K562 (cell line): Measurements from ENCODE around the gene NKX2-1. TPM values are rescaled to one million over a fixed set of nuclear protein-coding genes. Genes with fewer than 3 reads are reported as not detected.

Experiments used
- ATAC-seq: fragments of 200-7000 bp; cut with Tn5 transposase; 3 replicates; pipeline ENCODE4 v1.9.1; 2020; ENCODE audit warnings: moderate library complexity
- BruUV-seq: library from RNA; stranded (reverse); fragments of 400-500 nt; replicated peaks from 2 replicates; lab custom pipeline; 2021; lab: Mats Ljungman, UMichigan
- CTCF ChIA-PET: fragments of 300-600 bp; formaldehyde crosslinking; extraction: SDS; loops from one replicate; lab custom pipeline; 2021; ENCODE audit warnings: low intra/inter-chr PET ratio; lab: Yijun Ruan, JAX
- POLR2A ChIA-PET: fragments of 300-600, 350-650 bp; sonication (Branson Sonifier 250); formaldehyde crosslinking; extraction: SDS; loops from one replicate; lab custom pipeline; 2021; ENCODE audit warnings: antibody characterized with exemption, inconsistent platforms; lab: Yijun Ruan, JAX
- DNase-seq, 4 experiments: peaks; one replicate each; pipeline versions ENCODE4 v3.0.0 to v3.0.0-alpha.2; 2011 to 2018; ENCODE audit warnings: low spot score in 3 of 4, mixed read lengths in 3 of 4; ENCODE audit errors: extremely low read depth in 1 of 4
- FAIRE-seq: peaks from 2 replicates; lab custom pipeline; 2011; peaks lifted over from hg19 to GRCh38; lab: Jason Lieb, UNC
- H2AFZ ChIP-seq: 2 replicates; pipeline ENCODE4 v1.6.0; 2011; ENCODE audit warnings: low read depth, low read length, control low read depth, inconsistent platforms
- H3K27ac ChIP-seq: fragments of 200-600 bp; 3 replicates; pipeline ENCODE4 v1.8.0; 2011; ENCODE audit warnings: low read depth, mild to moderate bottlenecking, control low read depth, inconsistent platforms, low read length, moderate library complexity, mixed read lengths; ENCODE audit errors: extremely low read depth
- H3K27me3 ChIP-seq, 2 experiments: fragments of 300-600 bp in 1 of 2; 2 replicates in 1 of 2; 3 replicates in 1 of 2; pipeline versions ENCODE4 v1.6.0 to v1.8.0; 2011; ENCODE audit warnings: inconsistent platforms in 2 of 2, low read length in 2 of 2, mild to moderate bottlenecking in 1 of 2, mixed read lengths in 1 of 2, moderate library complexity in 1 of 2; ENCODE audit not compliant: control insufficient read depth in 2 of 2, insufficient read depth in 2 of 2
- H3K36me3 ChIP-seq: fragments of 300-600 bp; 3 replicates; pipeline ENCODE4 v1.8.0; 2011; ENCODE audit warnings: mild to moderate bottlenecking, low read length, inconsistent platforms; ENCODE audit not compliant: control insufficient read depth, insufficient read depth
- H3K4me1 ChIP-seq, 2 experiments: fragments of 200-600 bp in 1 of 2; replicated peaks in 1 of 2; 2 replicates in 1 of 2; 3 replicates in 1 of 2; pipeline versions ENCODE4 v1.5.1 to v1.8.0; 2011; ENCODE audit warnings: inconsistent platforms in 2 of 2, low read length in 2 of 2, mild to moderate bottlenecking in 1 of 2, mixed read lengths in 1 of 2, moderate library complexity in 1 of 2; ENCODE audit not compliant: control insufficient read depth in 2 of 2, insufficient read depth in 2 of 2
- H3K4me2 ChIP-seq: 2 replicates; pipeline ENCODE4 v1.6.1; 2011; ENCODE audit warnings: low read length, control low read depth, inconsistent platforms, mixed read lengths; ENCODE audit not compliant: insufficient read depth
- H3K4me3 ChIP-seq: fragments of 200-600 bp; sonication (generic), shearing (Covaris generic); 2 replicates; pipeline ENCODE4 v1.5.1; 2016; ENCODE audit warnings: control low read depth, inconsistent platforms
- H3K79me2 ChIP-seq: fragments of 200-600 bp; 3 replicates; pipeline ENCODE4 v1.8.0; 2011; ENCODE audit warnings: low read length, inconsistent platforms; ENCODE audit not compliant: control insufficient read depth, insufficient read depth
- H3K9ac ChIP-seq, 2 experiments: 2 replicates each; pipeline versions ENCODE4 v1.6.0 to v1.6.1; 2011; ENCODE audit warnings: low read depth in 2 of 2, low read length in 2 of 2, control low read depth in 1 of 2, inconsistent platforms in 1 of 2, mild to moderate bottlenecking in 1 of 2, mixed read lengths in 1 of 2; ENCODE audit not compliant: insufficient read depth in 1 of 2
- H3K9me1 ChIP-seq: one replicate; pipeline ENCODE4 v1.6.0; 2011; ENCODE audit warnings: inconsistent platforms, mild to moderate bottlenecking, low read length, moderate library complexity; ENCODE audit not compliant: control insufficient read depth, insufficient read depth
- H3K9me3 ChIP-seq: replicated peaks from 2 replicates; pipeline ENCODE4 v1.5.1; 2011; ENCODE audit warnings: low read depth, low read length, inconsistent platforms; ENCODE audit not compliant: control insufficient read depth, insufficient read depth
- H4K20me1 ChIP-seq: replicated peaks from 2 replicates; pipeline ENCODE4 v1.6.1; 2011; ENCODE audit warnings: low read length, inconsistent platforms, mixed read lengths; ENCODE audit not compliant: control insufficient read depth, insufficient read depth
- CGGBP1 ChIP-seq: fragments of 250-450 bp; sonication (Bioruptor Pico); IDR thresholded peaks from 2 replicates; pipeline ENCODE4 v1.9.0; 2021; ENCODE audit warnings: mild to moderate bottlenecking
- CLOCK ChIP-seq: fragments of 250-450 bp; sonication (Bioruptor Pico); IDR thresholded peaks from 2 replicates; pipeline ENCODE4 v1.4.0; 2020; ENCODE audit warnings: mild to moderate bottlenecking, moderate library complexity, borderline replicate concordance
- EHMT2 ChIP-seq: fragments of 450-650 bp; IDR thresholded peaks from 2 replicates; pipeline ENCODE4 v1.6.1; 2018; ENCODE audit warnings: antibody characterized with exemption
- ELK1 ChIP-seq: sonication (generic); formaldehyde crosslinking; IDR thresholded peaks from 2 replicates; pipeline ENCODE4 v1.8.1; 2022; ENCODE audit warnings: missing genetic modification reagents
- GABPB1 ChIP-seq: sonication (generic); formaldehyde crosslinking; IDR thresholded peaks from 2 replicates; pipeline ENCODE4 v1.8.0; 2022; ENCODE audit warnings: mild to moderate bottlenecking, missing genetic modification reagents
- MAFG ChIP-seq: fragments of 450-650 bp; conservative IDR thresholded peaks from 2 replicates; pipeline ENCODE4 v1.6.1; 2016; ENCODE audit warnings: missing genetic modification characterization, missing compliant biosample characterization
- MTF1 ChIP-seq: fragments of 250-450 bp; sonication (Bioruptor Pico); IDR thresholded peaks from 2 replicates; pipeline ENCODE4 v1.9.0; 2021; ENCODE audit warnings: moderate library complexity, mild to moderate bottlenecking, inconsistent platforms, borderline replicate concordance
- NONO ChIP-seq, 2 experiments: fragments of 200-400 bp in 1 of 2; fragments of 450-650 bp in 1 of 2; formaldehyde crosslinking in 1 of 2; IDR thresholded peaks; 2 replicates each; pipeline ENCODE4 v1.6.1; 2017; ENCODE audit warnings: low read depth in 2 of 2, mild to moderate bottlenecking in 2 of 2, moderate library complexity in 2 of 2, low read length in 1 of 2
- PURB ChIP-seq: sonication (generic); formaldehyde crosslinking; IDR thresholded peaks from 2 replicates; pipeline ENCODE4 v1.9.0; 2021; ENCODE audit warnings: low read depth, mild to moderate bottlenecking, missing genetic modification reagents
- RCOR1 ChIP-seq, 2 experiments: IDR thresholded peaks; 2 replicates each; pipeline ENCODE4 v1.6.1; 2012; ENCODE audit warnings: low read depth in 2 of 2, low read length in 2 of 2, borderline replicate concordance in 1 of 2, improper control_type of control experiment in 1 of 2
- ZBTB8A ChIP-seq: fragments of 450-650 bp; IDR thresholded peaks from 2 replicates; pipeline ENCODE4 v1.6.1; 2018; ENCODE audit warnings: mild to moderate bottlenecking, moderate library complexity; ENCODE audit not compliant: partially characterized antibody
- ZNF274 ChIP-seq: IDR thresholded peaks from 2 replicates; pipeline ENCODE4 v1.6.1; 2011; ENCODE audit warnings: low read depth, mild to moderate bottlenecking, low read length, moderate library complexity, borderline replicate concordance
- ZNF639 ChIP-seq, 2 experiments: fragments of 200-800 bp in 1 of 2; sonication (Bioruptor generic) in 1 of 2; sonication (generic) in 1 of 2; formaldehyde crosslinking in 1 of 2; IDR thresholded peaks in 1 of 2; conservative IDR thresholded peaks in 1 of 2; 2 replicates each; pipeline versions ENCODE4 v1.5.0 to v1.6.1; 2016 to 2020; ENCODE audit warnings: missing compliant biosample characterization in 1 of 2, missing genetic modification characterization in 1 of 2, missing genetic modification reagents in 1 of 2
- WGBS: fragments of 100-300 bp; shearing (Covaris generic); methylation state at CpG from one replicate; pipeline ENCODE4 v1.1.6; 2016; ENCODE audit warnings: low coverage, mixed read lengths; ENCODE audit not compliant: insufficient coverage; ENCODE audit errors: missing lambda C conversion rate; 5-methylcytosine and 5-hydroxymethylcytosine counted together
- in situ Hi-C: fragments of 300-500 bp; cut with MboI; formaldehyde crosslinking; loops from 4 replicates; pipeline ENCODE4 v1.15.0; 2018; ENCODE audit warnings: inconsistent platforms, mixed read lengths
- intact Hi-C: fragments of 100-400 bp; cut with micrococcal nuclease; formaldehyde crosslinking; loops from 2 replicates; pipeline ENCODE4 v1.14.2; 2022
- polyA plus RNA-seq, 8 experiments: library from polyadenylated mRNA; depleted of rRNA in 4 of 8; stranded (reverse) in 5 of 8; unstranded in 3 of 8; fragments of >200 nt; fragmentation: Nextera tagmentation in 2 of 8; fragmentation: Illumina TruSeq in 1 of 8; extraction: Ambion mirVana in 2 of 8; extraction: Trizol in 1 of 8; gene quantifications; 2 replicates each; pipeline versions ENCODE4 v1.2.1 to v1.2.3, GENCODE V29; 2011 to 2014; ENCODE audit warnings: inconsistent platforms in 1 of 8, missing spikeins in 1 of 8
- total RNA-seq, 7 experiments: library from RNA; depleted of rRNA in 6 of 7; stranded (reverse); fragments of >200 nt in 6 of 7; fragmentation: Illumina TruSeq in 2 of 7; extraction: Trizol in 2 of 7; gene quantifications; 2 replicates each; pipeline versions ENCODE4 v1.2.1 to v1.2.3, GENCODE V29; 2011 to 2021; ENCODE audit warnings: low replicate concordance in 1 of 7

The NKX2-1 gene
- total and polyA plus RNA-seq, 9 of the 15 experiments (the other 6 are each of a cell fraction or from before 2014, with no cell fraction given) = 0.11 TPM; not detected in 8

- TF ChIP-seq MTF1 (CRISPR knock-in tag) (no peak), CGGBP1 (CRISPR knock-in tag) (no peak)
Observed at GRCh38 chr14:36518031-36518585, 1.9 kb downstream of the NKX2-1 start (continued).

GRCh38 chr14:36517242-36518030 lies 2.6 kb downstream of the NKX2-1 start:
- no peak overlapping the region for H3K27ac ChIP-seq
- in situ Hi-C loops = no loop called here
- BruUV-seq = no TSS peak
- CTCF ChIA-PET = no interaction called here
- H3K36me3 ChIP-seq = no peaks in the 10 kb centered on the region
- H3K9me1 ChIP-seq = no peaks in the 10 kb centered on the region
- POLR2A ChIA-PET = no interaction called here
- H4K20me1 ChIP-seq = no peaks in the 10 kb centered on the region
- peak; percentile 72 for ATAC-seq
- H3K4me1 ChIP-seq = peaks cover 0 to 20% of the 10 kb centered on the region in 2 experiments; a peak in 2 of 5 replicates
- H3K79me2 ChIP-seq = no peaks in the 10 kb centered on the region
- H3K4me3 ChIP-seq = no peak overlapping the region
- H3K4me2 ChIP-seq = no peak overlapping the region
- 44% methylated on average over 41 of the region's 87 CpGs for WGBS
- FAIRE-seq = no peak
- H3K27me3 ChIP-seq = peaks cover 20 to 62% of the 10 kb centered on the region in 2 experiments
- intact Hi-C loops = no loop called here
- no peak overlapping the region for H2AFZ ChIP-seq
- H3K9me3 ChIP-seq = no peaks in the 10 kb centered on the region
- no peak overlapping the region for H3K9ac ChIP-seq
- DNase-seq = no peak
- TF ChIP-seq MAFG (tag) = no peak
- no peak for TF ChIP-seq ZNF639 (CRISPR knock-in tag; conservative IDR thresholded peaks at IDR 0.05 in 1 of 2, IDR thresholded peaks at IDR 0.05 in 1 of 2)
- TF ChIP-seq CLOCK = no peak
- no peak for TF ChIP-seq RCOR1 (IDR thresholded peaks at IDR 0.05; ENCODE audit: borderline replicate concordance in 1 of 2, low read depth in 2 of 2, low read length in 2 of 2)
- TF ChIP-seq ZNF274 = no peak
- no peak for TF ChIP-seq ELK1
- no peak for TF ChIP-seq PURB
- no peak for TF ChIP-seq EHMT2
- no peak for TF ChIP-seq GABPB1 (CRISPR knock-in tag)
- no peak for TF ChIP-seq ZBTB8A
- TF ChIP-seq NONO (IDR thresholded peaks at IDR 0.05; ENCODE audit: low read depth in 2 of 2, low read length in 1 of 2) = no peak
